Measurements from ENCODE around the gene PRRX2. TPM values are rescaled to one million over a fixed set of nuclear protein-coding genes. Genes with fewer than 3 reads are reported as not detected.

PRRX2 gene
- total and polyA plus RNA-seq, 2 experiments from 2014 or later: 141 to 169 TPM

GRCh38 chr9:129665814-129666520 is 520 bp downstream of the PRRX2 start:
- Histone ChIP-seq H3K27ac (peak overlapping the region; percentile 99), H3K9me3 (ENCODE audit: low read depth) (no peaks in the 10 kb centered on the region), H3K9me2 (ENCODE audit: insufficient read depth) (no peaks in the 10 kb centered on the region), H3K36me3 (ENCODE audit: low read depth) (no peaks in the 10 kb centered on the region), H3K79me2 (ENCODE audit: insufficient read depth) (peaks cover 49% of the 10 kb centered on the region), H3K4me2 (ENCODE audit: unreplicated experiment) (peak overlapping the region; percentile 91), H3F3A (ENCODE audit: insufficient read depth) (peaks cover 29% of the 10 kb centered on the region), H4K20me1 (ENCODE audit: insufficient read depth) (no peaks in the 10 kb centered on the region), H3K4me1 (ENCODE audit: insufficient read depth) (peaks cover 30% of the 10 kb centered on the region), H2AFZ (no peak overlapping the region), H3K9ac (peak overlapping the region; percentile 94), H3K4me3 (peak overlapping the region; percentile 82), H3K27me3 (replicated peaks; ENCODE audit: insufficient read depth) (no peaks in the 10 kb centered on the region)
- TF ChIP-seq EZH2 (IDR thresholded peaks at IDR 0.05; ENCODE audit: insufficient read depth, poor library complexity, severe bottlenecking) (no peak), EZH2phosphoT487 (IDR thresholded peaks at IDR 0.05; ENCODE audit: insufficient read depth, low read depth) (no peak)
- in situ Hi-C loops (cut with MboI): no loop called here
- 0 to 1% methylated on average over 30 to 67 of the region's 88 CpGs for WGBS, 2 experiments (ENCODE audit: low coverage in 1 of 2, low lambda C conversion rate in 2 of 2, missing lambda C conversion rate in 2 of 2)
- DNase-seq: peak; percentile 64

- Histone ChIP-seq H3K4me2 (ENCODE audit: unreplicated experiment) (peak overlapping the region; percentile 91), H3K4me3 (peak overlapping the region; percentile 82), H3K9ac (peak overlapping the region; percentile 94), H2AFZ (no peak overlapping the region), H3K9me3 (ENCODE audit: low read depth) (no peaks in the 10 kb centered on the region), H3K27ac (peak overlapping the region; percentile 99), H3K9me2 (ENCODE audit: insufficient read depth) (no peaks in the 10 kb centered on the region), H3F3A (ENCODE audit: insufficient read depth) (peaks cover 33% of the 10 kb centered on the region), H3K4me1 (ENCODE audit: insufficient read depth) (peaks cover 36% of the 10 kb centered on the region), H3K79me2 (ENCODE audit: insufficient read depth) (peaks cover 55% of the 10 kb centered on the region), H3K36me3 (ENCODE audit: low read depth) (no peaks in the 10 kb centered on the region), H4K20me1 (ENCODE audit: insufficient read depth) (no peaks in the 10 kb centered on the region), H3K27me3 (replicated peaks; ENCODE audit: insufficient read depth) (no peaks in the 10 kb centered on the region)
- peak; percentile 48 for DNase-seq
- in situ Hi-C loops (cut with MboI): no loop called here
- WGBS, 2 experiments (ENCODE audit: low coverage in 1 of 2, low lambda C conversion rate in 2 of 2, missing lambda C conversion rate in 2 of 2): 2% methylated on average over 7 to 13 of the region's 13 CpGs
- no peak for TF ChIP-seq EZH2 (IDR thresholded peaks at IDR 0.05; ENCODE audit: insufficient read depth, poor library complexity, severe bottlenecking)
- TF ChIP-seq EZH2phosphoT487 (IDR thresholded peaks at IDR 0.05; ENCODE audit: insufficient read depth, low read depth): no peak
These were observed 1.1 kb downstream of the PRRX2 start for GRCh38 chr9:129666575-129666974.

- Histone ChIP-seq H3K36me3 (ENCODE audit: low read depth) (no peaks in the 10 kb centered on the region), H3K4me2 (ENCODE audit: unreplicated experiment) (peak overlapping the region; percentile 91)
- no peak for TF ChIP-seq EZH2phosphoT487 (IDR thresholded peaks at IDR 0.05; ENCODE audit: insufficient read depth, low read depth)
- TF ChIP-seq EZH2 (IDR thresholded peaks at IDR 0.05; ENCODE audit: insufficient read depth, poor library complexity, severe bottlenecking): no peak
These were observed 1.9 kb downstream of the PRRX2 start for GRCh38 chr9:129667378-129667777.

GRCh38 chr9:129667850-129668249 is 2.4 kb downstream of the PRRX2 start:
- Histone ChIP-seq H3K27ac (peak overlapping the region; percentile 99), H3K4me3 (peak overlapping the region; percentile 82), H3K9ac (peak overlapping the region; percentile 94), H3F3A (ENCODE audit: insufficient read depth) (peaks cover 35% of the 10 kb centered on the region), H3K9me3 (ENCODE audit: low read depth) (no peaks in the 10 kb centered on the region), H3K4me1 (ENCODE audit: insufficient read depth) (peaks cover 36% of the 10 kb centered on the region), H3K9me2 (ENCODE audit: insufficient read depth) (no peaks in the 10 kb centered on the region), H3K4me2 (ENCODE audit: unreplicated experiment) (peak overlapping the region; percentile 91), H4K20me1 (ENCODE audit: insufficient read depth) (no peaks in the 10 kb centered on the region), H2AFZ (no peak overlapping the region), H3K79me2 (ENCODE audit: insufficient read depth) (peaks cover 67% of the 10 kb centered on the region), H3K27me3 (replicated peaks; ENCODE audit: insufficient read depth) (no peaks in the 10 kb centered on the region), H3K36me3 (ENCODE audit: low read depth) (no peaks in the 10 kb centered on the region)
- in situ Hi-C loops (cut with MboI): no loop called here
- TF ChIP-seq EZH2phosphoT487 (IDR thresholded peaks at IDR 0.05; ENCODE audit: insufficient read depth, low read depth) (no peak), EZH2 (IDR thresholded peaks at IDR 0.05; ENCODE audit: insufficient read depth, poor library complexity, severe bottlenecking) (no peak)
- WGBS, 2 experiments (ENCODE audit: low coverage in 1 of 2, low lambda C conversion rate in 2 of 2, missing lambda C conversion rate in 2 of 2): 4 to 10% methylated on average over 9 of the region's 9 CpGs
- DNase-seq: peak; percentile 81

More at GRCh38 chr9:129667378-129667777, 1.9 kb downstream of the PRRX2 start:
- in situ Hi-C loops (cut with MboI): no loop called here
- H3K27ac ChIP-seq: peak overlapping the region; percentile 99
- no peaks in the 10 kb centered on the region for H3K9me3 ChIP-seq (ENCODE audit: low read depth)
- H3K79me2 ChIP-seq (ENCODE audit: insufficient read depth): peaks cover 63% of the 10 kb centered on the region
- H2AFZ ChIP-seq: no peak overlapping the region
- no peaks in the 10 kb centered on the region for H4K20me1 ChIP-seq (ENCODE audit: insufficient read depth)
- H3K4me1 ChIP-seq (ENCODE audit: insufficient read depth): peaks cover 36% of the 10 kb centered on the region
- H3F3A ChIP-seq (ENCODE audit: insufficient read depth): peaks cover 33% of the 10 kb centered on the region
- no peaks in the 10 kb centered on the region for H3K9me2 ChIP-seq (ENCODE audit: insufficient read depth)
- peak overlapping the region; percentile 82 for H3K4me3 ChIP-seq
- DNase-seq: no peak
- WGBS, 2 experiments (ENCODE audit: low coverage in 1 of 2, low lambda C conversion rate in 2 of 2, missing lambda C conversion rate in 2 of 2): 0 to 1% methylated on average over 9 to 11 of the region's 11 CpGs
- H3K27me3 ChIP-seq (replicated peaks; ENCODE audit: insufficient read depth): no peaks in the 10 kb centered on the region
- peak overlapping the region; percentile 94 for H3K9ac ChIP-seq
